Breast epithelium (tissue), 4 donors: Measurements from ENCODE around the gene ZNF776. TPM values are rescaled to one million over a fixed set of nuclear protein-coding genes. Genes with fewer than 3 reads are reported as not detected.
A peak's percentile ranks its signal among the peaks of the same experiment; 100 is the strongest.

Source experiments
- DNase-seq, 2 donors: peaks; one replicate each; pipeline ENCODE4 v3.0.0-alpha.2; 2019; ENCODE audit warnings: low spot score in 2 of 2
- H3K27ac ChIP-seq, 2 donors: fragments of 200-600 bp; sonication (generic) in 1 of 2; one replicate each; pipeline ENCODE4 v1.5.1; 2016 to 2019; ENCODE audit warnings: mild to moderate bottlenecking in 1 of 2
- H3K27me3 ChIP-seq, 2 donors: fragments of 200-600 bp; sonication (generic) in 1 of 2; one replicate each; pipeline versions ENCODE4 v1.5.1 to v1.6.0; 2017 to 2019; ENCODE audit warnings: control low read depth in 1 of 2, mild to moderate bottlenecking in 1 of 2
- H3K36me3 ChIP-seq: fragments of 200-600 bp; one replicate; pipeline ENCODE4 v1.5.1; 2019
- H3K4me1 ChIP-seq, 2 donors: fragments of 200-600 bp; sonication (generic); one replicate each; pipeline ENCODE4 v1.5.1; 2016 to 2019; ENCODE audit warnings: control low read depth in 1 of 2
- H3K4me3 ChIP-seq, 3 donors: fragments of 200-600 bp; sonication (generic); 1 replicate in 2 of 3; 2 replicates in 1 of 3; pipeline ENCODE4 v1.5.1; 2016 to 2019; ENCODE audit warnings: mild to moderate bottlenecking in 3 of 3, moderate library complexity in 2 of 3
- H3K9me3 ChIP-seq, 2 donors: fragments of 200-600 bp; sonication (generic) in 1 of 2; one replicate each; pipeline ENCODE4 v1.5.1; 2016 to 2019; ENCODE audit warnings: control low read depth in 1 of 2
- CTCF ChIP-seq, 3 donors: fragments of 450-650 bp; IDR thresholded peaks; one replicate each; pipeline ENCODE4 v1.5.1; 2016 to 2017; ENCODE audit warnings: antibody characterized with exemption in 3 of 3, mild to moderate bottlenecking in 3 of 3, moderate library complexity in 3 of 3
- POLR2A ChIP-seq: fragments of 450-650 bp; IDR thresholded peaks from one replicate; pipeline ENCODE4 v1.6.1; 2016; ENCODE audit warnings: antibody characterized with exemption, mild to moderate bottlenecking, moderate library complexity
- POLR2AphosphoS5 ChIP-seq, 3 donors: sonication (generic); formaldehyde crosslinking; IDR thresholded peaks; one replicate each; pipeline ENCODE4 v1.6.1; 2017; ENCODE audit warnings: antibody characterized with exemption in 3 of 3
- intact Hi-C: fragments of 100-400 bp; cut with DNase I; formaldehyde crosslinking; loops from one replicate; pipeline ENCODE4 v1.15.1; 2023; ENCODE audit warnings: low total_unique reads
- total RNA-seq, 3 donors: library from RNA; depleted of rRNA; stranded (reverse); fragments of >200 nt; gene quantifications; one replicate each; pipeline ENCODE4 v1.1.0, GENCODE V29; 2016

The ZNF776 gene
- total RNA-seq, 3 donors from 2014 or later, result 8.5 to 31.8 (median 21.0) TPM

GRCh38 chr19:57803594-57804325, 57.1 kb downstream of the ZNF776 start:
- intact Hi-C loops, result no loop called here
- Histone ChIP-seq H3K4me3 (peak overlapping the region; percentile 44 to 73 (median 67)), H3K9me3 (no peaks in the 10 kb centered on the region), H3K36me3 (no peaks in the 10 kb centered on the region), H3K4me1 (peaks cover 0 to 8% of the 10 kb centered on the region in 2 donors), H3K27ac (peak overlapping the region; percentile 90 to 96), H3K27me3 (no peaks in the 10 kb centered on the region)
- no peak for DNase-seq
- no peak for TF ChIP-seq CTCF (IDR thresholded peaks at IDR 0.05)
- TF ChIP-seq POLR2AphosphoS5 (IDR thresholded peaks at IDR 0.05), result peak in 1 of 3 donors; percentile 52

GRCh38 chr19:57807541-57807940, 60.9 kb downstream of the ZNF776 start:
- Histone ChIP-seq H3K4me1 (peaks cover 0 to 5% of the 10 kb centered on the region in 2 donors), H3K9me3 (no peaks in the 10 kb centered on the region), H3K36me3 (no peaks in the 10 kb centered on the region), H3K27me3 (no peaks in the 10 kb centered on the region), H3K4me3 (no peak overlapping the region), H3K27ac (peak overlapping the region in 1 of 2 donors; percentile 7)
- no peak for DNase-seq
- intact Hi-C loops, result no loop called here
- no peak for TF ChIP-seq POLR2AphosphoS5 (IDR thresholded peaks at IDR 0.05)
- no peak for TF ChIP-seq POLR2A
- TF ChIP-seq CTCF (IDR thresholded peaks at IDR 0.05), result no peak

Other genes with a start within 250 kb of the ZNF776 start
- 10 to 100 TPM in 2 of 3 donors, 1 to 10 TPM in 1; 9.3 to 26.2 (median 12.8) TPM for gene ZNF773, start 246.9 kb upstream of the ZNF776 start, total RNA-seq
- 10 to 100 TPM in 1 of 3 donors, 1 to 10 TPM in 2; 3.7 to 11.6 (median 7.9) TPM for gene ZNF549, start 219.5 kb upstream of the ZNF776 start, total RNA-seq
- 10 to 100 TPM in 2 of 3 donors, 1 to 10 TPM in 1; 5.4 to 15.5 (median 15.1) TPM for gene ZNF550, start 187.0 kb upstream of the ZNF776 start, total RNA-seq
- 1 to 10 TPM; 2.7 to 6.4 (median 6.2) TPM for gene ZNF416, start 167.9 kb upstream of the ZNF776 start, total RNA-seq
- 1 to 10 TPM; 2.2 to 8.9 (median 6.9) TPM for gene ZIK1, start 162.7 kb upstream of the ZNF776 start, total RNA-seq
- 1 to 10 TPM; 2.9 to 6.9 (median 5.3) TPM for gene ZNF530, start 146.9 kb upstream of the ZNF776 start, total RNA-seq
- gene ZNF134, start 132.6 kb upstream of the ZNF776 start, total RNA-seq, result 10 to 100 TPM; 18.2 to 31.6 (median 18.4) TPM
- gene ZNF211, start 113.6 kb upstream of the ZNF776 start, total RNA-seq, result 10 to 100 TPM in 2 of 3 donors, 1 to 10 TPM in 1; 8.2 to 23.1 (median 16.4) TPM
- not detected for gene ZSCAN4, start 77.9 kb upstream of the ZNF776 start, total RNA-seq
- 10 to 100 TPM in 2 of 3 donors, 1 to 10 TPM in 1; 7.4 to 28.0 (median 19.3) TPM for gene ZNF551, start 64.8 kb upstream of the ZNF776 start, total RNA-seq
- 1 to 10 TPM in 2 of 3 donors, under 1 TPM in 1; 0.96 to 7.8 (median 6.2) TPM for gene ZNF154, start 37.6 kb upstream of the ZNF776 start, total RNA-seq
- 10 to 100 TPM in 1 of 3 donors, 1 to 10 TPM in 2; 4.0 to 13.5 (median 7.9) TPM for gene ZNF671, start 19.2 kb upstream of the ZNF776 start, total RNA-seq
- gene ZNF586, start 22.9 kb downstream of the ZNF776 start, total RNA-seq, result 10 to 100 TPM in 2 of 3 donors, 1 to 10 TPM in 1; 9.9 to 40.5 (median 13.4) TPM
- gene ZNF552, start 68.1 kb downstream of the ZNF776 start, total RNA-seq, result 10 to 100 TPM in 2 of 3 donors, 1 to 10 TPM in 1; 4.0 to 71.4 (median 54.9) TPM
- gene ZNF587B, start 83.5 kb downstream of the ZNF776 start, total RNA-seq, result 10 to 100 TPM; 10.7 to 26.6 (median 25.2) TPM
- gene ZNF587, start 103.0 kb downstream of the ZNF776 start, total RNA-seq, result 10 to 100 TPM; 14.4 to 45.4 (median 35.1) TPM
- gene ZNF814, start 142.2 kb downstream of the ZNF776 start, total RNA-seq, result 10 to 100 TPM in 2 of 3 donors, 1 to 10 TPM in 1; 4.8 to 26.1 (median 17.0) TPM
- gene ZNF417, start 169.8 kb downstream of the ZNF776 start, total RNA-seq, result 10 to 100 TPM; 10.1 to 28.7 (median 14.4) TPM
- 1 to 10 TPM; 3.2 to 8.9 (median 5.9) TPM for gene ZNF418, start 188.6 kb downstream of the ZNF776 start, total RNA-seq
- gene ZNF256, start 200.9 kb downstream of the ZNF776 start, total RNA-seq, result 1 to 10 TPM; 4.6 to 7.5 (median 7.3) TPM
- 1 to 10 TPM in 1 of 3 donors, under 1 TPM in 2; 0.44 to 3.3 (median 0.80) TPM for gene C19orf18, start 227.7 kb downstream of the ZNF776 start, total RNA-seq